Putamen (tissue), 1 donor: ENCODE data around the gene KIAA0319L.
"Not testable (repeated sequence)": the region's sequence is repeated elsewhere in the genome, so short reads cannot be mapped to it uniquely, and the experiment has no call there.

Experiments used
- DNase-seq: peaks from one replicate; pipeline ENCODE4 v3.0.0-alpha.2; 2016; ENCODE audit warnings: low spot score

KIAA0319L gene

GRCh38 chr1:35581621-35582020, 24.4 kb upstream of the KIAA0319L start:
- DNase-seq: not testable (repeated sequence)

- DNase-seq: no peak
Observed at GRCh38 chr1:35580949-35581388, 23.8 kb upstream of the KIAA0319L start.

DNA sequence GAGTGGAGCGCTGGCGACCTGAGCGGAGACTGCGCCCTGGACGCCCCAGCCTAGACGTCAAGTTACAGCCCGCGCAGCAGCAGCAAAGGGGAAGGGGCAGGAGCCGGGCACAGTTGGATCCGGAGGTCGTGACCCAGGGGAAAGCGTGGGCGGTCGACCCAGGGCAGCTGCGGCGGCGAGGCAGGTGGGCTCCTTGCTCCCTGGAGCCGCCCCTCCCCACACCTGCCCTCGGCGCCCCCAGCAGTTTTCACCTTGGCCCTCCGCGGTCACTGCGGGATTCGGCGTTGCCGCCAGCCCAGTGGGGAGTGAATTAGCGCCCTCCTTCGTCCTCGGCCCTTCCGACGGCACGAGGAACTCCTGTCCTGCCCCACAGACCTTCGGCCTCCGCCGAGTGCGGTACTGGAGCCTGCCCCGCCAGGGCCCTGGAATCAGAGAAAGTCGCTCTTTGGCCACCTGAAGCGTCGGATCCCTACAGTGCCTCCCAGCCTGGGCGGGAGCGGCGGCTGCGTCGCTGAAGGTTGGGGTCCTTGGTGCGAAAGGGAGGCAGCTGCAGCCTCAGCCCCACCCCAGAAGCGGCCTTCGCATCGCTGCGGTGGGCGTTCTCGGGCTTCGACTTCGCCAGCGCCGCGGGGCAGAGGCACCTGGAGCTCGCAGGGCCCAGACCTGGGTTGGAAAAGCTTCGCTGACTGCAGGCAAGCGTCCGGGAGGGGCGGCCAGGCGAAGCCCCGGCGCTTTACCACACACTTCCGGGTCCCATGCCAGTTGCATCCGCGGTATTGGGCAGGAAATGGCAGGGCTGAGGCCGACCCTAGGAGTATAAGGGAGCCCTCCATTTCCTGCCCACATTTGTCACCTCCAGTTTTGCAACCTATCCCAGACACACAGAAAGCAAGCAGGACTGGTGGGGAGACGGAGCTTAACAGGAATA, 20.1 kb upstream of the KIAA0319L start:
- no peak for DNase-seq

GRCh38 chr1:35576766-35577070, 19.5 kb upstream of the KIAA0319L start:
- DNase-seq: not testable (repeated sequence)

DNA sequence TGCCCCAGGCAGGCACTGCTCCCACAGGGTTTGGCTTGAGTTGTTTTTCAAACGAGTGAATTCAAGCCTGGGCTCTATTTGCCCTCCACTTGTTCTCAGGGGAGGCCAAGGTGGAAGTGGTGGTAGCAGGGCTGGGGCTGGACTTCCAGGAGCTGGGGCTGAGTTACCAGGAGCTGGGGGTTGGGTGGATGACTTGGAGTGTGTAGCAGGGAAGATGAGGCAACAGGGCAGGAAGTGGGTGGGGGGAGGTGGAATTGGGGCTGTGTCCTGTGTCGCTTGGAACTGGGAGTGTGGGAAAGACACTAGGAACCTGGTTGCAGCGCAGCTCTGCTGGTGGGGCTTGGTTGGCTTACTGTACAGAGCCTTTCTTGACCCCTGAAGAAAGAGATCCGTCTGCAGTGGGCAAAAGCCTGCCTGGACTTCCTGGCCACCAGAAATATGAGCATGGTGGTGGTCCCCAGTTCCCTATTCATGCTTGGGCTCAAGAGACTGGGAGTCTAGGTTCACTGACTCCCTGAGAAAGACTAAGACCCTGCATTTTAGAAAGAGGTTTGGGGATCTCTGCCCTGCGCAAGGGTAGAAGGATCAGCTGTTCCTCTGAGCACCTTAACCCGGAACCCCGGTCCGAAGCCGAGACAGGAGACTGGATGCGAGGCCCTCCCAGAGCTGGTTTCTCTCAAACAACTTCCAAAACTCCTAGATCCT, 19.0 kb upstream of the KIAA0319L start:
- no peak for DNase-seq

- no peak for DNase-seq
Observed at GRCh38 chr1:35575416-35575958, 18.3 kb upstream of the KIAA0319L start.

- no peak for DNase-seq
Observed at GRCh38 chr1:35574655-35575415, 17.6 kb upstream of the KIAA0319L start.

GRCh38 chr1:35574125-35574654, 17.0 kb upstream of the KIAA0319L start:
- no peak for DNase-seq

DNA sequence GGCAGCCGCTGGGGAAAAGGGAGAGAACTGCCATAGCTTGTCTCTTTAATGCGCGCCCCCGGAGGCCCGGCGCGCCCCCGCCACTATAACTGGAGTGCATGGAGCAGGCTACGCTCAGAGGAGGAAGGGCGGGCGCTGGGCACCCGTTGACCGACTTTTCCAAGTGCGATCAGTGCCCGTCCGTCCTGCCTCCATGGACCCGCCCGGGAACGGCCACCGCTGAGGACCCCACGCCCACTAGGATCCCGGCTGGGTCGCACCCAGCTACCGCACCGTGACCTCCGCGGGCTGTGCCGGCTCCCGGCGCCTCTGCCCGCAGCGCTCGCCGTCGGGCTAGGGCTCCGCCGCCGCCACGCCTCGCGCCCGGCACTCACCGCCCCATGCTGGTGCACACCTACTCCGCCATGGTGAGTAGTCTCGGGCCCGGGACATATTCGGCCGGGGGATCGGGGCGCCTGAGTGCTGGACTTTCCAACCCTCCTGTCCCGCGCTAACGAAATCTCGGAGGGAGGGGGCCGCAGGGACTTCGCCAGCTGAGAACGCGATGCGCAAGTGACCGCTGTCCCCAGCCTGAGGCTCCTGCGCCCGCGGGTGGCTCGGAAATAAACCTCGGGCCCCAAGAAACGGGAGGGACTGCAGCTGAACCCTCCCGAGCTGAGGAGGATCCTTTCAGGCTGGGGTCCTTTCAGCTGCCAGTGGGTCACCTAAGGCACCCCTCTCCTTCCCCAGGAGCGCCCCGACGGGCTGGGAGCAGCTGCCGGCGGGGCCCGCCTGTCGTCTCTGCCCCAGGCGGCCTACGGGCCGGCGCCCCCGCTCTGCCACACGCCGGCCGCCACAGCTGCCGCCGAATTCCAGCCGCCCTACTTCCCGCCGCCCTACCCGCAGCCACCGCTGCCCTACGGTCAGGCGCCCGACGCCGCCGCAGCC, 16.3 kb upstream of the KIAA0319L start, which contains the start of gene TFAP2E:
TSS of gene TFAP2E (plus strand) at position 117 of the 927 bp plus-strand sequence. CDS start at position 381, 264 bp downstream.
- DNase-seq: no peak

DNA sequence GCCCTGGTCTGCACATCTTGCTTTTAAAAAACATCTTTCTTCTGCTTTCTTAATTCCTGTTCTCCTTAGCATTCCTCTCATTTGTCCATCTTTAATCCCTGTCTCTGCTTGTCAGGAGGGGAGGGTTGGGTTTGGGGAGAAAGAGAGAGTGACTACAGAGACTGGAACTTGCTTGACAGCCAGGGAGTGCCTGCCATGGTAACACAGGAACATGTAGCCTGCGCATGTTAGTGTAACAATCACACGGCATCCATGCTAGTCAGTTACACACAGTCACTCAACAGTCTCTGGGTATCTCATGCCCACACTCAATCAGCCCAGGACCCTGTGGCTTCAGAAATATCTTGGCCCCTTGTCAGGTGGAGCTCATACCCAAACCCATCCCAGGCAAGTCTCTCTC, 15.1 kb upstream of the KIAA0319L start:
- DNase-seq: no peak

GRCh38 chr1:35571263-35571662, 14.1 kb upstream of the KIAA0319L start:
- no peak for DNase-seq

GRCh38 chr1:35570589-35571137, 13.5 kb upstream of the KIAA0319L start:
- no peak for DNase-seq

DNA sequence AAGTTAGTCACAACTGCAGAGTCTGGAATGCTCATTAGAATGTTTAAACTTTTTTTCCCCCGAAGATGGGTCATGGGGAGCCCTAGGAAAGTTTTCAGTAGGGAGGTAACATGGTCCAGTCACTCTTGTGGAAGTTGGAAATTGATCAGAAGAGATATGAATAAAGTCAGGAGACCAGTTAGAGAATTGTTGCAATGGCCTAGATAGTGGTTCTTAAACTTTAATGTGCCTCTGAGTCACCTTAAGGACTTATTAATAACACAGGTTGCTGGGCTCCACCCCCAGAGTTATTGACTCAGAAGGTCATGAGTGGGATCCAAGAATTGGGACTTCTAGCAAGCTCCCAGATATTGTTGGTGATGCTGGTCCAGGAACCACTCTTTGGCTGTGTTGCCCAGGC, 12.7 kb upstream of the KIAA0319L start:
- DNase-seq: no peak

GRCh38 chr1:35568975-35569395, 11.8 kb upstream of the KIAA0319L start:
- DNase-seq: peak; percentile 74

DNA sequence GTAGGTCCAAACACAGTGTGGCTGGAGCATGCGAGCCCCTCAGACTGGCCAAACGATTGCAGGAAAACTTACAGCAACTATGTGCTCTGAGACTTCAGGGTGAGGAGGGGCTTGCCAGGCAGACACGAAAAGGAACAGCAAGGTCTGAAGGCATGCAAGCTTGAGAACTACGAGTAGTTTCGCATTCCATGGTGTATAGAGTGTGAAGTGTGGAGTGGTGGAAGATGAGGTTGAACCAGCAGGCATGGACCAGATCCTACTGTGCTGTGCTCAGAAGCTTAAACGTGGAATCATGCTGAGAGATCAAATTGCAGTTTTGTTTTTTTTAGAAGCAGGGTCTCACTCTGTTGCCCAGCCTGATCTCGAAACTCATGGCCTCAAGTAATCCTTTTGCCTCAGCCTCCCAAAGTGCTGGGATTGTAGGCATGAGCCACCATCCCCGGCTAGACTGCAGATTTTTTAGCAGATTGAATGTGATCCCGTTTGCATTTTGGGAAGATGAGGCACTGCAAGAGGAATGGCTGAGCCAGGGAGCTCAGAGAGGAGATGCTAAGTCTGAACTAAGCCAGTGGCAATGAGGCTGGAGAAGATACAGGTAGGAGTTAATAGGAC, 10.8 kb upstream of the KIAA0319L start:
- no peak for DNase-seq

GRCh38 chr1:35565742-35566133, 8.5 kb upstream of the KIAA0319L start:
- DNase-seq: no peak

GRCh38 chr1:35564884-35565741, 7.9 kb upstream of the KIAA0319L start:
- no peak for DNase-seq

DNA sequence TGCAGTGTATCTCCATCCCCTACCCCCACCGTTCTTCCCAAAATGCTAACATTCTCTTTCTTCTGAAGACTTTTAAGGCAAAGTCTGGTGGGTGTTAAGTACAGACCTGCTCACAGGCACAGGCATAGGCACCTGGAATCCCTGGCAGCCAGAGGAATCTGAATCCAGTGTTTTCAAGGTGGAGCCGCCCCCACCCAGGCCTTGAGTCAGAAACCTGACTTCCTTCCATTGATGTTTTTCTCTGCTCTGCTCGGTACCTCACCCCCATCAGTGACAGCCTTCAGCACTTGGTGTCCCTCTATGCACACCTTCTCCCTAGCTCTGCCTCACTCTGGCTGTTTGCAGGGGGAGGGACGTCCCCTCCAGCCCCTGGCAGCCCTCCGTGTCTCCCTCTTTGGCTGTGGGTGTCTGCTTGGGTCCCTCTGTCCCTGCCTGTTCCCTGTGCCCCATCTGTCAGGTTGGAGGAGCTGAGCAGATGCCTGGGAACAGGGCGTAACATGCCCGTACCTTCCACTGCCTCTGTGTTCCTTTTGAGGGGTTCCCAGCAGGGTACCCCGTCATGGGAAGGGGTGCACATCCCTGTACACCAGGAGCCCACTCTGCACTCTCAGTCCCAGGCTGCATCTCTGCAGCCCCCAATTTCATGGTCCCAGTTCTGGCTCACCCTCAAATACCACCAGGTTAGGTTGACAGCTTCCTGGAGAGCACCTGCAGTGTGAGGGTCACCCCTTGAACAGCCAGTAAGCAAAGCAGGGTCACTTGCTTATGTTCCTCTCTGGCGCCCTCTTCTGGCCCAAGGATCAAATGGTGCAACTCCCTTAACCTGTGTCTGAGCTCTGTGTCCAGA, 7.1 kb upstream of the KIAA0319L start:
- DNase-seq: peak; percentile 71
